Neural progenitor cell (in vitro differentiated cells): ENCODE data around the gene TAF4. TPM values are rescaled to one million over a fixed set of nuclear protein-coding genes. Genes with fewer than 3 reads are reported as not detected.

Source experiments
- DNase-seq: peaks from one replicate; pipeline ENCODE4 v3.0.0-alpha.2; 2016; ENCODE audit warnings: low spot score
- H2AFZ ChIP-seq: fragments of 200-600 bp; sonication (generic); replicated peaks from 2 replicates; pipeline ENCODE4 v1.6.1; 2016; ENCODE audit warnings: antibody characterized with exemption
- H3F3A ChIP-seq: fragments of 200-600 bp; sonication (generic); 2 replicates; pipeline ENCODE4 v1.6.1; 2016; ENCODE audit warnings: antibody characterized with exemption, low read depth
- H3K27ac ChIP-seq: fragments of 200-600 bp; sonication (generic); 2 replicates; pipeline ENCODE4 v1.5.1; 2016; ENCODE audit warnings: mild to moderate bottlenecking
- H3K27me3 ChIP-seq: fragments of 200-600 bp; sonication (generic); 2 replicates; pipeline ENCODE4 v1.6.1; 2016; ENCODE audit warnings: mild to moderate bottlenecking, moderate library complexity
- H3K36me3 ChIP-seq: fragments of 200-600 bp; sonication (generic); 2 replicates; pipeline ENCODE4 v1.5.1; 2016
- H3K4me1 ChIP-seq: fragments of 200-600 bp; sonication (generic); 2 replicates; pipeline ENCODE4 v1.6.1; 2016; ENCODE audit warnings: mixed run types
- H3K4me2 ChIP-seq: fragments of 200-600 bp; sonication (generic); 2 replicates; pipeline ENCODE4 v1.6.1; 2016
- H3K4me3 ChIP-seq: fragments of 200-600 bp; sonication (generic); 2 replicates; pipeline ENCODE4 v1.5.1; 2016
- H3K79me2 ChIP-seq: fragments of 200-600 bp; sonication (generic); 2 replicates; pipeline ENCODE4 v1.6.1; 2016; ENCODE audit warnings: low read depth
- H3K9ac ChIP-seq: fragments of 200-600 bp; sonication (generic); 2 replicates; pipeline ENCODE4 v1.6.1; 2016
- H3K9me3 ChIP-seq: fragments of 200-600 bp; sonication (generic); 2 replicates; pipeline ENCODE4 v1.5.1; 2016; ENCODE audit warnings: low read depth
- H4K20me1 ChIP-seq: fragments of 200-600 bp; sonication (generic); 2 replicates; pipeline ENCODE4 v1.6.1; 2016; ENCODE audit warnings: low read depth
- H3K27ac Mint-ChIP-seq: 3 replicates; pipeline ENCODE4 v1.8.0; 2021; ENCODE audit warnings: mixed read lengths
- H3K27me3 Mint-ChIP-seq: 2 replicates; pipeline ENCODE4 v1.8.0; 2022; ENCODE audit warnings: low read depth, mild to moderate bottlenecking, inconsistent platforms, moderate library complexity, mixed read lengths; ENCODE audit not compliant: insufficient read depth
- H3K36me3 Mint-ChIP-seq: 3 replicates; pipeline ENCODE4 v1.8.0; 2021; ENCODE audit warnings: mixed read lengths
- H3K4me1 Mint-ChIP-seq: 3 replicates; pipeline ENCODE4 v1.8.0; 2021; ENCODE audit warnings: mixed read lengths
- H3K4me3 Mint-ChIP-seq: 3 replicates; pipeline ENCODE4 v1.8.0; 2021; ENCODE audit warnings: mild to moderate bottlenecking, moderate library complexity, mixed read lengths
- H3K9me3 Mint-ChIP-seq: 3 replicates; pipeline ENCODE4 v1.8.0; 2020; ENCODE audit warnings: mixed read lengths
- EZH2 ChIP-seq: fragments of 200-600 bp; sonication (generic); IDR thresholded peaks from 2 replicates; pipeline ENCODE4 v1.6.1; 2017; ENCODE audit warnings: antibody characterized with exemption, mild to moderate bottlenecking, moderate library complexity
- EZH2phosphoT487 ChIP-seq: fragments of 200-600 bp; sonication (generic); IDR thresholded peaks from 2 replicates; pipeline ENCODE4 v1.6.1; 2017; ENCODE audit warnings: antibody characterized with exemption
- total RNA-seq: library from RNA; depleted of rRNA; stranded (reverse); fragments of >200 nt; gene quantifications from 2 replicates; pipeline ENCODE4 v1.2.3, GENCODE V29; 2015; ENCODE audit warnings: low replicate concordance
- TF ChIP-seq, protein P1 (sequence below): fragments of 200-600 bp; sonication (generic); IDR thresholded peaks from 2 replicates; pipeline ENCODE4 v1.5.1; 2017; ENCODE audit warnings: antibody characterized with exemption, mild to moderate bottlenecking

Gene TAF4
- total RNA-seq, 1 donor from 2014 or later = 9.9 TPM

- H3K9me3 Mint-ChIP-seq = peaks cover 3% of the 10 kb centered on the region
Measured at GRCh38 chr20:61929561-61929960, 136.1 kb downstream of the TAF4 start.

GRCh38 chr20:61927826-61928541, 137.7 kb downstream of the TAF4 start:
- Mint-ChIP-seq H3K27me3 (peaks cover 2% of the 10 kb centered on the region), H3K4me1 (peaks cover 3% of the 10 kb centered on the region), H3K4me3 (no peak overlapping the region), H3K9me3 (peaks cover 3% of the 10 kb centered on the region), H3K27ac (no peak overlapping the region), H3K36me3 (peaks cover 8% of the 10 kb centered on the region)
- no peak for DNase-seq
- TF ChIP-seq, protein P1, sequence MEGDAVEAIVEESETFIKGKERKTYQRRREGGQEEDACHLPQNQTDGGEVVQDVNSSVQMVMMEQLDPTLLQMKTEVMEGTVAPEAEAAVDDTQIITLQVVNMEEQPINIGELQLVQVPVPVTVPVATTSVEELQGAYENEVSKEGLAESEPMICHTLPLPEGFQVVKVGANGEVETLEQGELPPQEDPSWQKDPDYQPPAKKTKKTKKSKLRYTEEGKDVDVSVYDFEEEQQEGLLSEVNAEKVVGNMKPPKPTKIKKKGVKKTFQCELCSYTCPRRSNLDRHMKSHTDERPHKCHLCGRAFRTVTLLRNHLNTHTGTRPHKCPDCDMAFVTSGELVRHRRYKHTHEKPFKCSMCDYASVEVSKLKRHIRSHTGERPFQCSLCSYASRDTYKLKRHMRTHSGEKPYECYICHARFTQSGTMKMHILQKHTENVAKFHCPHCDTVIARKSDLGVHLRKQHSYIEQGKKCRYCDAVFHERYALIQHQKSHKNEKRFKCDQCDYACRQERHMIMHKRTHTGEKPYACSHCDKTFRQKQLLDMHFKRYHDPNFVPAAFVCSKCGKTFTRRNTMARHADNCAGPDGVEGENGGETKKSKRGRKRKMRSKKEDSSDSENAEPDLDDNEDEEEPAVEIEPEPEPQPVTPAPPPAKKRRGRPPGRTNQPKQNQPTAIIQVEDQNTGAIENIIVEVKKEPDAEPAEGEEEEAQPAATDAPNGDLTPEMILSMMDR = no peak
- no peak for TF ChIP-seq EZH2
- TF ChIP-seq EZH2phosphoT487 = no peak
- no peak overlapping the region for H3K4me3 ChIP-seq
- H3K36me3 ChIP-seq = no peaks in the 10 kb centered on the region
- H2AFZ ChIP-seq = no peak overlapping the region
- no peaks in the 10 kb centered on the region for H3K27me3 ChIP-seq
- H3K9me3 ChIP-seq = no peaks in the 10 kb centered on the region
- no peaks in the 10 kb centered on the region for H3K4me1 ChIP-seq
- H3K9ac ChIP-seq = no peak overlapping the region
- H3K4me2 ChIP-seq = no peak overlapping the region
- H3F3A ChIP-seq = no peaks in the 10 kb centered on the region
- no peak overlapping the region for H3K27ac ChIP-seq
- H3K79me2 ChIP-seq = no peaks in the 10 kb centered on the region
- H4K20me1 ChIP-seq = no peaks in the 10 kb centered on the region

More at GRCh38 chr20:61929561-61929960, 136.1 kb downstream of the TAF4 start:
- Histone ChIP-seq H3K4me1 (peaks cover 5% of the 10 kb centered on the region), H3F3A (no peaks in the 10 kb centered on the region), H4K20me1 (no peaks in the 10 kb centered on the region), H3K9ac (no peak overlapping the region), H3K4me3 (no peak overlapping the region), H3K27me3 (no peaks in the 10 kb centered on the region), H3K9me3 (no peaks in the 10 kb centered on the region), H3K27ac (no peak overlapping the region), H2AFZ (no peak overlapping the region), H3K79me2 (no peaks in the 10 kb centered on the region), H3K36me3 (no peaks in the 10 kb centered on the region), H3K4me2 (no peak overlapping the region)
- Mint-ChIP-seq H3K4me1 (peaks cover 3% of the 10 kb centered on the region), H3K27ac (no peak overlapping the region), H3K27me3 (peaks cover 2% of the 10 kb centered on the region), H3K4me3 (no peak overlapping the region), H3K36me3 (peaks cover 8% of the 10 kb centered on the region)
- no peak for TF ChIP-seq EZH2
- TF ChIP-seq EZH2phosphoT487 = no peak
- TF ChIP-seq, protein P1 = no peak
- no peak for DNase-seq

GRCh38 chr20:61927193-61927825, 138.4 kb downstream of the TAF4 start:
- Histone ChIP-seq H3K9ac (no peak overlapping the region), H4K20me1 (no peaks in the 10 kb centered on the region), H3K27ac (no peak overlapping the region), H3K4me3 (no peak overlapping the region), H3K36me3 (no peaks in the 10 kb centered on the region), H3K27me3 (no peaks in the 10 kb centered on the region), H3K4me2 (no peak overlapping the region), H3K79me2 (no peaks in the 10 kb centered on the region), H3K9me3 (no peaks in the 10 kb centered on the region), H2AFZ (no peak overlapping the region), H3F3A (no peaks in the 10 kb centered on the region), H3K4me1 (no peaks in the 10 kb centered on the region)
- Mint-ChIP-seq H3K4me3 (no peak overlapping the region), H3K27ac (no peak overlapping the region), H3K4me1 (peaks cover 2% of the 10 kb centered on the region), H3K9me3 (peaks cover 3% of the 10 kb centered on the region), H3K27me3 (peaks cover 2% of the 10 kb centered on the region), H3K36me3 (peaks cover 3% of the 10 kb centered on the region)
- TF ChIP-seq, protein P1 = no peak
- no peak for TF ChIP-seq EZH2
- TF ChIP-seq EZH2phosphoT487 = no peak
- no peak for DNase-seq
